ENCODE measurements around the gene CACNG5.

GRCh38 chr17:66873962-66874361 is 39.0 kb downstream of the CACNG5 start:
- TF ChIP-seq CTCF (IDR thresholded peaks at IDR 0.05) (no peak), POLR2A (IDR thresholded peaks at IDR 0.05) (no peak)

Measured in heart left ventricle (tissue), 13 donors.